Measurements from ENCODE around the gene CPZ.
"Not testable (repeated sequence)": the region's sequence is repeated elsewhere in the genome, so short reads cannot be mapped to it uniquely, and the experiment has no call there.

GRCh38 chr4:8634773-8635172 lies 42.2 kb downstream of the CPZ start:
- TF ChIP-seq POLR2AphosphoS5 (IDR thresholded peaks at IDR 0.05): not testable (repeated sequence)
- TF ChIP-seq, protein P1, sequence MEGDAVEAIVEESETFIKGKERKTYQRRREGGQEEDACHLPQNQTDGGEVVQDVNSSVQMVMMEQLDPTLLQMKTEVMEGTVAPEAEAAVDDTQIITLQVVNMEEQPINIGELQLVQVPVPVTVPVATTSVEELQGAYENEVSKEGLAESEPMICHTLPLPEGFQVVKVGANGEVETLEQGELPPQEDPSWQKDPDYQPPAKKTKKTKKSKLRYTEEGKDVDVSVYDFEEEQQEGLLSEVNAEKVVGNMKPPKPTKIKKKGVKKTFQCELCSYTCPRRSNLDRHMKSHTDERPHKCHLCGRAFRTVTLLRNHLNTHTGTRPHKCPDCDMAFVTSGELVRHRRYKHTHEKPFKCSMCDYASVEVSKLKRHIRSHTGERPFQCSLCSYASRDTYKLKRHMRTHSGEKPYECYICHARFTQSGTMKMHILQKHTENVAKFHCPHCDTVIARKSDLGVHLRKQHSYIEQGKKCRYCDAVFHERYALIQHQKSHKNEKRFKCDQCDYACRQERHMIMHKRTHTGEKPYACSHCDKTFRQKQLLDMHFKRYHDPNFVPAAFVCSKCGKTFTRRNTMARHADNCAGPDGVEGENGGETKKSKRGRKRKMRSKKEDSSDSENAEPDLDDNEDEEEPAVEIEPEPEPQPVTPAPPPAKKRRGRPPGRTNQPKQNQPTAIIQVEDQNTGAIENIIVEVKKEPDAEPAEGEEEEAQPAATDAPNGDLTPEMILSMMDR (IDR thresholded peaks at IDR 0.05): not testable (repeated sequence)

All from suprapubic skin (tissue), 3 donors.